ENCODE data around the gene VPS39.

DNA sequence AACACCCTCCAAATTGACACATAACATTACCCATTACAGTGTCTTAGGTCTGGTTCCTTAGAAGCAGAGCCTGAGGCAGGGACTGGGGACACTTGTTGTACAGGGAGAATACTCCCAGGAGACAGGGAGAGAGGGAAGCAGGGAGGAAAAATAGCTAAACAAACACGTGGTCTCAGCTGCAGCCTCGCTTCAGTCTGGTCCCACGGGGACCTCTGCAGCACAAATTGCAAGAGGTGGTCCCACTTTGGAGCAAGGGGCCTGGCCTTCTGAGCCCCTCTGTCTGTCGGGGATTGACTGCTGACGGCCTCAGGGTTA, 88.7 kb downstream of the VPS39 start:
- TF ChIP-seq SPI1 (IDR thresholded peaks at IDR 0.05; ENCODE audit: low read depth, low read length) (no peak), POLR2A (IDR thresholded peaks at IDR 0.05; ENCODE audit: low read depth, low read length) (no peak)

Data from GM12891 (cell line).